HFF-Myc (cell line): Measurements from ENCODE around the gene SBF1.

Experiments used
- DNase-seq: peaks from one replicate; pipeline ENCODE4 v3.0.0-alpha.2; 2011; ENCODE audit warnings: low read depth; ENCODE audit errors: extremely low read depth
- H3K4me3 ChIP-seq: replicated peaks from 2 replicates; pipeline ENCODE4 v1.5.1; 2011; ENCODE audit warnings: low read depth, mild to moderate bottlenecking, control low read depth, low read length
- CTCF ChIP-seq: IDR thresholded peaks from 2 replicates; pipeline ENCODE4 v1.5.1; 2012; ENCODE audit warnings: mild to moderate bottlenecking, low read depth, low read length, control low read depth; ENCODE audit errors: missing control alignments

SBF1 gene

DNA sequence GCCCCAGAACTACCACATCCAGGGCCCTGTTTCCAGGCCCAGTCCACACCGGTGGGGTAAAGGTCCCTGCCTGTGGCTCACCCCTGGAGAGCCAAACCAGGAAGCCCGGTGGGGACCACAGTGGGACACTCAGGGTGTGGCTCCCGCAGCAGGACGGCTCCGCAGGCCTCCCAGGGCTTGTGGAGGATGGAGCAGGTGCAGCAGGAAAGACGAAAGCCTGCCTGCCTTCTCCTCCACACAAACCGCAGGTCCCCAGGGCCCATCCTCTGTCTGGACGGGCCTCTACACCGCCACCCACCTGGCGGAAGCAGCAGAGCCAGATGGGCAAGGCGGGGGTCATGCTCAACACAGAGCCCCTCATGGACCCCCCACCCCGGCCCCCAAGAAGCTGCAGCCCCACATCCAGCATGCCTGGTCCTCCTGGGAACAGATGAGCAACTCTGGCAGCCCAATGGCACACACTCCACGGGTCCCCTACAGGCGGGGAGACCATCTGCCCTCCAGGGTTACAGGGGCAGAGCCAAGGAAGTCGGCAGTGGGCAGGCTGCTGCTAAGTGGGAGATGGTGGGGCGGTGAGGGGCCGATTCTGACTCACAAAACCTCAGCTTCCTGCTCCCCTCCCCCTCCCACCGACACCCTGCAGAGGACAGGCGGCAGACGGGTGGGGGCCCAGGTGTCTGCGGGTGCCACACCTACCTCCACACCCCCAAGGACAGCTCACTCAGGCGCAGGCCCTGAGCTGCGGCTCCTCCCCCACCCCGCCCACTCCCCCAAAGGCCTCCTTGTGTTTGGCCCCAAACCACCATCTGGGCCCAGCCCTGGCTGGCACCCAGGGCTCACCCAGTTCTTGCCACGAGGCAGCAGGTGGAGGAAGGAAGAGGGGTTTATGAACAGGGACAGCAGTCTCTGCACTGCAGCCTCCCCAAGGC lies 5.2 kb downstream of the SBF1 start:
- no peak for TF ChIP-seq CTCF
- peak; percentile 25 for DNase-seq
- 0 out of 2 replicates have a peak overlapping the region, but pooled peaks have one; percentile 5 for H3K4me3 ChIP-seq

DNA sequence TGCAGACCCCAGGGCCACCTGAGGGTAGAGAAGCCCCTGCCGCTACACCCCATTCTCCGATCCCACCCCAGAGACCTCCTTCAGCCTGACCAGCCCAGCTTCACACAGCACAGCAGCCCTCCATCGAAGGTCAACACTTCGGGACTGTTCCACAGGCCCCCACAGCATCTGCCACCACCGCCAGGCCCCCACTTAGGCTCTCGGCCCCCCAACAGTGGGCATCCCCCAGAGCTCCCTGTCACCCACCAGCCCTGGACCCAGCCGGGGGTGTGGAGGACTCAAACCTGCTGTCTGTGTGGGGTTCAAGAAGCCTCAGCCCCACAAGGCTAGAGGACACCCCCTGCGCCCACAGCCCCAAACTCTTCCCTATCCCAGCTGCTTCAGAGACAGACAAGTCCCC lies 6.2 kb downstream of the SBF1 start:
- TF ChIP-seq CTCF = no peak
- no peak overlapping the region for H3K4me3 ChIP-seq
- DNase-seq = no peak

- no peak overlapping the region for H3K4me3 ChIP-seq
- DNase-seq = no peak
- no peak for TF ChIP-seq CTCF
Observed at GRCh38 chr22:50467773-50468440, 6.9 kb downstream of the SBF1 start.

- TF ChIP-seq CTCF = no peak
- DNase-seq = no peak
- no peak overlapping the region for H3K4me3 ChIP-seq
Observed at GRCh38 chr22:50467341-50467740, 7.5 kb downstream of the SBF1 start.

DNA sequence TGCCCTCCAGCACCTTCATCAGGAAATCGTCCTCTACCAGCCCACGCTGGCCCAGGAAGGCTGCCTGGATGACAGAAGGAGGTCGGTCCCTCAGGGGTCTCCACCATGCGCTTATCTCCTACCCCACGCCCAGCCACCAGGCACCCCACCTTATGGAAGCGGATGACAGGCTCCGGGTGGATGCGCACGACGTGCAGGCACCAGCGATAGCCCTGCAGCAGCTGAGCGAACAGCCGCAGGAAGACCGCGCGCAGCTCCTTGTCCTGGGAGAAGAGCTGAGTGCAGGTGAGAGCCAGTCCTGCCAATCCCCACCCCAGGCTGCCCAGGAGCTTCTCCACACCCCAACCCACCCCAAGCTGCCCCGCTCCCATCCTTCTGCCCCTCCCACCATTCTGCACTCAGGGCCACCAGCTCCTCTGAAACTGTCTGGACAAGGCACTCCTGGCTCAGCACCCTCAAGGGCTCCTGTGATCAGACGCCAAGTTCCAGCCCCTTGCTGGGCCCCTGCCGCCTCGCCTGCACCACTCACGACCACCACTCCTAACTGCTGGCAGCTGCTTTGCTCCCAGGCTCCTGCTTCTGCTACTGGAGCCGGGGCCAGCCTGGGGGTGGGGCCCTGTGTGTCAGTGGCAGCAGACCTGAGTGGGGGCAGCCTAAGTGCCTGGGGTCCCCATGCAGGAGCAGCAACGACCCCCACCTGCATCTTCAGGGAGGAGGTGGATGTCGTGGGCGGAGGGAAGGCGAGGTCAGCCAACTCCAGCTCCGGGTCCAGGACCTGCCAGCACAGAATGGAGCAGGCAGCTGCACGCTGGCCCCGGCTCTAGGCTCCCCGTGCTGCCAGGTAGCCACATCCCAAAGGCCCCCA lies 9.5 kb downstream of the SBF1 start:
- DNase-seq = no peak
- no peak for TF ChIP-seq CTCF
- no peak overlapping the region for H3K4me3 ChIP-seq

DNA sequence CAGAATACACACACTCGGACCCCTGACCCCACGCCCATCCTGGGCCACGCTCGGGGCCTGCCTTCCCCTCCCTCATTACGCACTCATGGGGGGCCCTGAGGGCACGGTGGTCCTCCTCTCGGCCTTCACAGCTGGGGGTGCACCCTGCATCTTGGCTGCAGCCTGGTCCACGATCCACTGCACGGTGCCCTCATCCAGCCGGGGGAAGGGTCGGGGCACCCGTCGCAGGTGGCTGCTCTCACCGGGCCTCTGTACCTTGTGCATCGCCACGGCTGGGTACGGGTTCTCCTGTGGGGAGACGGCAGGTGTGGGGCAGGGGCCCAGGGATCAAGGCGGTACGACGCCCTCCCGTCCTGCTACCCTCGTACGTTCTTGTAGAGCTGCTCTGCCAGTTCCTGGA lies 10.4 kb downstream of the SBF1 start:
- H3K4me3 ChIP-seq = no peak overlapping the region
- TF ChIP-seq CTCF = no peak
- DNase-seq = no peak
